Stimulated activated CD4-positive, alpha-beta T cell treated with anti-CD3 and anti-CD28 coated beads, Interleukin-4, amount 100 ng/mL, for 24 hours (primary cell): ENCODE results near the gene TXNDC16.
"Not testable (repeated sequence)": the region's sequence is repeated elsewhere in the genome, so short reads cannot be mapped to it uniquely, and the experiment has no call there.

Experiments used
- DNase-seq: peaks from one replicate; pipeline ENCODE4 v3.0.0-alpha.2; 2020

TXNDC16 gene

GRCh38 chr14:52538623-52539022 lies 13.7 kb downstream of the TXNDC16 start:
- DNase-seq, result no peak

GRCh38 chr14:52536269-52536668 lies 16.0 kb downstream of the TXNDC16 start:
- DNase-seq, result no peak

- DNase-seq, result no peak
Measured at GRCh38 chr14:52531481-52531880, 20.8 kb downstream of the TXNDC16 start.

- DNase-seq, result no peak
Measured at GRCh38 chr14:52527052-52527451, 25.3 kb downstream of the TXNDC16 start.

GRCh38 chr14:52522581-52523345 lies 29.5 kb downstream of the TXNDC16 start:
- no peak for DNase-seq

GRCh38 chr14:52522033-52522432 lies 30.3 kb downstream of the TXNDC16 start:
- DNase-seq, result no peak

- no peak for DNase-seq
Measured at GRCh38 chr14:52514046-52514811, 38.1 kb downstream of the TXNDC16 start.

GRCh38 chr14:52513249-52513648 lies 39.1 kb downstream of the TXNDC16 start:
- DNase-seq, result no peak

GRCh38 chr14:52494444-52494843 lies 57.9 kb downstream of the TXNDC16 start:
- DNase-seq, result no peak

- DNase-seq, result no peak
Measured at GRCh38 chr14:52485350-52485960, 66.8 kb downstream of the TXNDC16 start.

GRCh38 chr14:52481864-52482263 lies 70.4 kb downstream of the TXNDC16 start:
- DNase-seq, result no peak

- DNase-seq, result no peak
Measured at GRCh38 chr14:52473557-52473956, 78.7 kb downstream of the TXNDC16 start.

GRCh38 chr14:52472728-52473127 lies 79.6 kb downstream of the TXNDC16 start:
- DNase-seq, result no peak

GRCh38 chr14:52472251-52472650 lies 80.1 kb downstream of the TXNDC16 start:
- not testable (repeated sequence) for DNase-seq

GRCh38 chr14:52467515-52468266 lies 84.6 kb downstream of the TXNDC16 start:
- peak; percentile 14 for DNase-seq

GRCh38 chr14:52464175-52464574 lies 88.1 kb downstream of the TXNDC16 start:
- DNase-seq, result no peak

- DNase-seq, result no peak
Measured at GRCh38 chr14:52463375-52463774, 88.9 kb downstream of the TXNDC16 start.

- no peak for DNase-seq
Measured at GRCh38 chr14:52461721-52462120, 90.6 kb downstream of the TXNDC16 start.

GRCh38 chr14:52458721-52459085 lies 93.6 kb downstream of the TXNDC16 start:
- no peak for DNase-seq

- no peak for DNase-seq
Measured at GRCh38 chr14:52457411-52457810, 94.9 kb downstream of the TXNDC16 start.

- no peak for DNase-seq
Measured at GRCh38 chr14:52455291-52456088, 96.8 kb downstream of the TXNDC16 start.

- DNase-seq, result no peak
Measured at GRCh38 chr14:52447236-52447635, 105.1 kb downstream of the TXNDC16 start.
